HL-60 (cell line): Measurements from ENCODE around the gene RANBP3.

ENCODE experiments used
- DNase-seq, 2 experiments: peaks; one replicate each; pipeline ENCODE4 v3.0.0-alpha.2; 2010 to 2020; ENCODE audit warnings: low read depth in 1 of 2, low spot score in 1 of 2
- H3K27ac ChIP-seq: fragments of 250-450 bp; sonication (Bioruptor Pico); replicated peaks from 2 replicates; pipeline ENCODE4 v1.5.1; 2020; ENCODE audit warnings: mild to moderate bottlenecking, moderate library complexity
- H3K27me3 ChIP-seq: fragments of 250-450 bp; sonication (Bioruptor Pico); 2 replicates; pipeline ENCODE4 v1.5.1; 2021; ENCODE audit warnings: mild to moderate bottlenecking, moderate library complexity; ENCODE audit not compliant: insufficient read depth, poor library complexity, severe bottlenecking
- H3K4me3 ChIP-seq: replicated peaks from 2 replicates; pipeline ENCODE4 v1.5.1; 2011; ENCODE audit warnings: mild to moderate bottlenecking, control low read depth, low read length; ENCODE audit not compliant: insufficient read depth
- CTCF ChIP-seq: IDR thresholded peaks from one replicate; pipeline ENCODE4 v1.5.1; 2011; ENCODE audit warnings: low read length, control low read depth, inconsistent platforms; ENCODE audit not compliant: insufficient read depth
- GABPA ChIP-seq: IDR thresholded peaks from 2 replicates; pipeline ENCODE4 v1.6.1; 2012; ENCODE audit warnings: low read depth
- POLR2AphosphoS5 ChIP-seq: IDR thresholded peaks from 2 replicates; pipeline ENCODE4 v1.6.1; 2012; ENCODE audit warnings: low read depth
- SPI1 ChIP-seq: IDR thresholded peaks from 2 replicates; pipeline ENCODE4 v1.6.1; 2012; ENCODE audit warnings: low read depth, mild to moderate bottlenecking, borderline replicate concordance
- TF ChIP-seq, protein P1 (sequence below): IDR thresholded peaks from 2 replicates; pipeline ENCODE4 v1.6.1; 2012; ENCODE audit warnings: low read depth; ENCODE audit not compliant: insufficient replicate concordance

RANBP3 gene

DNA sequence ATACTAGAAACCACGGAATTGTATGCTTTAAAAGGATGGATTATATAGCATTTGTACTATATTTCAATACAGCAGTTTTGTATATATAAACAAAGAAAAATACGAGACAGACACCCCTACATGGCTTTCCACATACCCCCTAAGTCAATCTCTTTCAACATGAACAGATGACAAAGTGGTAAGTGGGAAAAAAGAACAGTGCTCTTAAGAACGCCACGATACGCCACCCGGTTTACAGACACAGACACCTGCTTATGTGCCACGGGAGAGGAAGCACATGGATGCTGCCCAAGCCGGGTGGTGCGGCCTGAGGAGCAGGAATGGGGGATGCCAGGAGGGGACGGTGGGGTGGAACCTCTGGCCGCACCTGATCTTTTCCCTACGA lies 55.8 kb downstream of the RANBP3 start:
- no peak overlapping the region for H3K4me3 ChIP-seq
- no peaks in the 10 kb centered on the region for H3K27me3 ChIP-seq
- DNase-seq, result no peak
- H3K27ac ChIP-seq, result no peak overlapping the region
- TF ChIP-seq CTCF (no peak), GABPA (no peak), POLR2AphosphoS5 (no peak), SPI1 (no peak)

DNA sequence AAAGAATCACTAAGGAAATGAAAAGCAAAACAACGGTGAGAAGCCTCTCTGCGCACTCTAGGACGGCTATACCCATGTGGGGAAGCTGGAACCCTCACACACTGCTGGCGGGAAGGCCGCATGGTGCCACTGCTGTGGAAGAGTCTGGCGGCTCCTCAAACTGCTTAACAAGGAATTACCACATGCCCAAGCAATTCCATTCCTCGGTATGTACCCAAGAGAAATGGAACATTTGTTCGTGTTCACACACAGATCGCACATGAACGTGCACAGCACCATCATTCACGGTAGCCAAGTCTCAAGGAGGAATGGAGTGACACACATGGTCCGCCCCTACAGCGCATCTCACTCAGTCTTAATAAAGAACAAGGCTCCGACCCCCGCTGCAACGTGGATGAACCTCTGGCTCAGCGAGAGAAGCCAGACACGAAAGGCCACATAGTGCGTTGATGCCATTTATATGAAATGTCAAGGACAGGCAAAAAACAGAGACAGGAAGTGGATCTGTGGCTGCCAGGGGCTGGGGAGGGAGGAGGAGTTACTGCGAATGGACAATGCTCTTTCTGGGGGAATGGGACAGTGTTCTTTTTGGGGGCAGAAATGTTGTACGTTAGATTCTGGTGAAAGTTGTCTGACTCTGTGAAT lies 56.3 kb downstream of the RANBP3 start:
- H3K4me3 ChIP-seq, result no peak overlapping the region
- TF ChIP-seq SPI1, result no peak
- TF ChIP-seq GABPA, result no peak
- TF ChIP-seq CTCF, result no peak
- TF ChIP-seq POLR2AphosphoS5, result no peak
- TF ChIP-seq, protein P1, sequence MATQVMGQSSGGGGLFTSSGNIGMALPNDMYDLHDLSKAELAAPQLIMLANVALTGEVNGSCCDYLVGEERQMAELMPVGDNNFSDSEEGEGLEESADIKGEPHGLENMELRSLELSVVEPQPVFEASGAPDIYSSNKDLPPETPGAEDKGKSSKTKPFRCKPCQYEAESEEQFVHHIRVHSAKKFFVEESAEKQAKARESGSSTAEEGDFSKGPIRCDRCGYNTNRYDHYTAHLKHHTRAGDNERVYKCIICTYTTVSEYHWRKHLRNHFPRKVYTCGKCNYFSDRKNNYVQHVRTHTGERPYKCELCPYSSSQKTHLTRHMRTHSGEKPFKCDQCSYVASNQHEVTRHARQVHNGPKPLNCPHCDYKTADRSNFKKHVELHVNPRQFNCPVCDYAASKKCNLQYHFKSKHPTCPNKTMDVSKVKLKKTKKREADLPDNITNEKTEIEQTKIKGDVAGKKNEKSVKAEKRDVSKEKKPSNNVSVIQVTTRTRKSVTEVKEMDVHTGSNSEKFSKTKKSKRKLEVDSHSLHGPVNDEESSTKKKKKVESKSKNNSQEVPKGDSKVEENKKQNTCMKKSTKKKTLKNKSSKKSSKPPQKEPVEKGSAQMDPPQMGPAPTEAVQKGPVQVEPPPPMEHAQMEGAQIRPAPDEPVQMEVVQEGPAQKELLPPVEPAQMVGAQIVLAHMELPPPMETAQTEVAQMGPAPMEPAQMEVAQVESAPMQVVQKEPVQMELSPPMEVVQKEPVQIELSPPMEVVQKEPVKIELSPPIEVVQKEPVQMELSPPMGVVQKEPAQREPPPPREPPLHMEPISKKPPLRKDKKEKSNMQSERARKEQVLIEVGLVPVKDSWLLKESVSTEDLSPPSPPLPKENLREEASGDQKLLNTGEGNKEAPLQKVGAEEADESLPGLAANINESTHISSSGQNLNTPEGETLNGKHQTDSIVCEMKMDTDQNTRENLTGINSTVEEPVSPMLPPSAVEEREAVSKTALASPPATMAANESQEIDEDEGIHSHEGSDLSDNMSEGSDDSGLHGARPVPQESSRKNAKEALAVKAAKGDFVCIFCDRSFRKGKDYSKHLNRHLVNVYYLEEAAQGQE, result no peak
- no peak for DNase-seq
- no peak overlapping the region for H3K27ac ChIP-seq
- H3K27me3 ChIP-seq, result no peaks in the 10 kb centered on the region

DNA sequence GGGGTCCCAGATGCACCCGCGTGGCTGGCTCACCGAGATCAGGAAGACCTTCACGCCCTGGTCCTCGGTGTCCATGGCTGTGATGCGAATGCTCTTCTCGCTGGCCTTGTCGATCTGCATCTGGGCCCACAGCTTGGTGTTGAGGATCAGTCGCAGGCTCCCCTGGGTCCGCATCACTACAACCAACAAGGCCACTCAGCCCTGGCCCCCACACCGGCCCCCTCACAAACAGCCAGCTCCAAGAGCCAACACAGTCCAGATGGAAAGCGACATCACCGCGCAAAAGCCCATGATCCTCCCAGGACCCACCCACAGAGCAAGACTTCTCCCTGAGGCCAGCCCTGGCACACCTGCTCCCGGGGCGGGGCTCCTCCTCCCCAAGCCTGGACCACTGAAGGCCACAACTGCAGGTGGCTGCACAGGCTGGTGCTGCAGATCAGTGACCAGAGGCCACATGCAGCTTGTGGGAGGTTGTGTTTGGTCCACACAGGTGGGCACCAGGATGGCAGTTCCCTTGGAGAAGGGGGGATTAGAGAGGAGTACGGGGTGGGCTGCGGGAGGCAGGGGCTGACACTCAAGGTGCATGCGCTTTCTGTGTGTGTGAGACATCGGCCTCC lies 59.4 kb downstream of the RANBP3 start:
- Histone ChIP-seq H3K4me3 (no peak overlapping the region), H3K27ac (no peak overlapping the region), H3K27me3 (no peaks in the 10 kb centered on the region)
- no peak for TF ChIP-seq POLR2AphosphoS5
- no peak for TF ChIP-seq SPI1
- no peak for TF ChIP-seq GABPA
- TF ChIP-seq CTCF, result no peak
- TF ChIP-seq, protein P1, result no peak
- DNase-seq, result no peak
